Measurements from ENCODE around the gene TCP11.
A peak's percentile ranks its signal among the peaks of the same experiment; 100 is the strongest.

TCP11 gene

DNA sequence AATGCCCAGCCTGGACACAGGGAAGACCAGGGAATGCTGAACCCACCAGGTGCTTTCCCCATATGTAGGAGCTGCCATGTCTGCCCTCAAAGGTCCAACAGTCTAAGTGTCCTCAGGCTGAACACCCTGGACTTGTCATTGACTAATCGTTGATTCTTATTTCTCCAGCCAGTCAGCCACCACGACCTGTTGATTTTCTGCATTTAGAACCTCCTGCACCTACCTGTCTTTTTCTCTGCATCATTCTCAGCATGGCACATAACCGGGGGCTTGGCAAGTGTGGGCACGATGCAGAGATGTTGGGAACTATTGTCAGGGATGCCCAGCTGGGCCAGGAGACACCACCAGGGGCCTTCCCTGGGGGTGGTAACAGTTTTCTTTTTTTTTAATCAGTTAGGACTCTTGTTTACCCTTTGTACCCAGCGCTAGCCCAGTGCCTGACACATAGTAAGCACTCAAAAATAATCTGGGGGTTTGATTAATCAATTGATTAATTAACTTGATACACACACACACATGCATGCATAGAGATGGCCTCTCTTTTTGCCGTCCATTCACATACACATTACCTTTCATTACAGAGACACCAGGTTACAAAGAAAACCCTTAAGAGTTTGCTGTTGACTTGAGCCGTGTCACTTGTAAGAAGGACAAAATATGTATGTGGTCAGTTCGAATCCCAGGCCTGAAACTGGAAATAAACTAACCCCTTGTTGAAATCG is 43.6 kb upstream of the TCP11 start:
- no peak for DNase-seq (ENCODE audit: extremely low read depth, low read depth)
- TF ChIP-seq, protein P1, sequence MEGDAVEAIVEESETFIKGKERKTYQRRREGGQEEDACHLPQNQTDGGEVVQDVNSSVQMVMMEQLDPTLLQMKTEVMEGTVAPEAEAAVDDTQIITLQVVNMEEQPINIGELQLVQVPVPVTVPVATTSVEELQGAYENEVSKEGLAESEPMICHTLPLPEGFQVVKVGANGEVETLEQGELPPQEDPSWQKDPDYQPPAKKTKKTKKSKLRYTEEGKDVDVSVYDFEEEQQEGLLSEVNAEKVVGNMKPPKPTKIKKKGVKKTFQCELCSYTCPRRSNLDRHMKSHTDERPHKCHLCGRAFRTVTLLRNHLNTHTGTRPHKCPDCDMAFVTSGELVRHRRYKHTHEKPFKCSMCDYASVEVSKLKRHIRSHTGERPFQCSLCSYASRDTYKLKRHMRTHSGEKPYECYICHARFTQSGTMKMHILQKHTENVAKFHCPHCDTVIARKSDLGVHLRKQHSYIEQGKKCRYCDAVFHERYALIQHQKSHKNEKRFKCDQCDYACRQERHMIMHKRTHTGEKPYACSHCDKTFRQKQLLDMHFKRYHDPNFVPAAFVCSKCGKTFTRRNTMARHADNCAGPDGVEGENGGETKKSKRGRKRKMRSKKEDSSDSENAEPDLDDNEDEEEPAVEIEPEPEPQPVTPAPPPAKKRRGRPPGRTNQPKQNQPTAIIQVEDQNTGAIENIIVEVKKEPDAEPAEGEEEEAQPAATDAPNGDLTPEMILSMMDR (IDR thresholded peaks at IDR 0.05; ENCODE audit: low read depth, low read length, missing control alignments), result no peak
- H3K4me3 ChIP-seq (replicated peaks; ENCODE audit: low read depth, low read length), result no peak overlapping the region

DNA sequence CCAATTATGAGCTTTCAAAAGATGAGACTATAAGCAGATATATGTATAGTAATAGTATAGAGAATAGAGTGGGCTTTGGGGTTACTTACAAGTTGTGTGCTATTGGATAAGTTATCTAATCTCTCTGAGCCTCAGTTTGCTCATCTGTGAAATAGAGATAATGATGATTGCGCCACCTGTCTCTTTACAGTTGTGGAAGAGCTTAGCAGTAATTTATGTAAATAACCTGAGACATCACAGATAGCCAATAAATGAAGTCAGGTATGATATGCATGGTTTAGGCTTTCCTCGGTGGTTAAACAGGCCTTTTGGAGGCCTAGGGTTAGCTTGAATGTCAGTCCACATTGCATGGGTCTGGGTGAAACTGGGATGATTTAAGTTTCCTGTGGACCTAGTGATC is 42.8 kb upstream of the TCP11 start:
- no peak for DNase-seq (ENCODE audit: extremely low read depth, low read depth)
- TF ChIP-seq, protein P1 (IDR thresholded peaks at IDR 0.05; ENCODE audit: low read depth, low read length, missing control alignments), result no peak

DNA sequence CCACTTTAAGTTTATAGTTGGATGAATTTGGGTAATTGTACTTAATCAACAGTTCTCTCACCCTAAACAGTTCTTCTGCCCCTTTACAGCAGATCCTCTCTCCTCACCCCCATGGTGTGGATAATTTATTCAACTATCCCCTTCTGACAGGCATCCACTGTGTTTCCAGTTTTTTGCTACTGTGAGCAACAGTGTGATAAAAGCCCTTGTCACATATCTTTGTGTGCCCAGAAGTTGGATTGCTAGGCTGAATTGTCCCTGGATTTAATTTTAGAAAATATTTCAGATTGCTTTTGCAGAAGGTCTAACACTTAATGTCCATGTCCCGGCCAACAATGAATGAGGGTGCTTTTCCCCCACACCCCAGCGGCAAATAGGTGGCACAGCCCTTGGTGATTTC is 42.1 kb upstream of the TCP11 start:
- H3K4me3 ChIP-seq (replicated peaks; ENCODE audit: low read depth, low read length), result no peak overlapping the region
- TF ChIP-seq, protein P1 (IDR thresholded peaks at IDR 0.05; ENCODE audit: low read depth, low read length, missing control alignments), result no peak
- DNase-seq (ENCODE audit: extremely low read depth, low read depth), result no peak

More for the DNA sequence above, 42.8 kb upstream of the TCP11 start:
- no peak overlapping the region for H3K4me3 ChIP-seq (replicated peaks; ENCODE audit: low read depth, low read length)

DNA sequence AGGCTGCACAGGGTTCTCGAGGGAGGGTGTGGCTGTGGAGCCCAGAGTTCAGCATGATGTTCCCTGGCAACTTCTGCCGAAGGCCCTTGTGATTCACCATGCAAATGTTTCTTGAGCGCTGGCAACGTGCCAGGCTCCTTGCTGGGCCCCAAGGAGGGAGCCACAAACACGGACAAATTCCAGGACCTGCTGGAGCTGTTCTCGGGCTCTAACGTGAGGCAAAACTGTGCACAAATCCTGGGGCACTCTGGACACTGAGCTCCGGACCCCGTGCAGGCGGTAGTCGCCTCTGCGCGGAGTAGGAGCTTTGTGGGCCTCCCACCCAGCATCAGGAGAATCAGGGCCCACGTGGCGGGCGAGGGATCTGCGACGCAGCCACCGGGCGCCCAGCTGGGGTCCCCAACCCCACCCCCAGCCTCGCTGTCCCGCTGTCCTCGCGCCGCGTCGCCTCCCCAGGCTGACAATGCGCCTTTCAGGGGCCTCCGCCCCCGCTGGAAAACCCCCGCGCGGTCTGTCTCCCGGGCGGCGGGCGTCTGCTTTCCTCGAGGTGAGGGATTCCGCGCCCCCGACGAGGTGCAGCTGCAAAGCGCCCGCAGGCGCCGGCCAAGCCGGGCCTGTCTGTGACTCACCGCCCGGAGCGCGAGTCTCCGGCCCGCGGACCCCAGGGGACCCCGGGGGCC is 40.9 kb upstream of the TCP11 start:
- TF ChIP-seq, protein P1 (IDR thresholded peaks at IDR 0.05; ENCODE audit: low read depth, low read length, missing control alignments), result no peak
- H3K4me3 ChIP-seq (replicated peaks; ENCODE audit: low read depth, low read length), result 0 out of 2 replicates have a peak overlapping the region, but pooled peaks have one; percentile 0
- peak; percentile 60 for DNase-seq (ENCODE audit: extremely low read depth, low read depth)

DNA sequence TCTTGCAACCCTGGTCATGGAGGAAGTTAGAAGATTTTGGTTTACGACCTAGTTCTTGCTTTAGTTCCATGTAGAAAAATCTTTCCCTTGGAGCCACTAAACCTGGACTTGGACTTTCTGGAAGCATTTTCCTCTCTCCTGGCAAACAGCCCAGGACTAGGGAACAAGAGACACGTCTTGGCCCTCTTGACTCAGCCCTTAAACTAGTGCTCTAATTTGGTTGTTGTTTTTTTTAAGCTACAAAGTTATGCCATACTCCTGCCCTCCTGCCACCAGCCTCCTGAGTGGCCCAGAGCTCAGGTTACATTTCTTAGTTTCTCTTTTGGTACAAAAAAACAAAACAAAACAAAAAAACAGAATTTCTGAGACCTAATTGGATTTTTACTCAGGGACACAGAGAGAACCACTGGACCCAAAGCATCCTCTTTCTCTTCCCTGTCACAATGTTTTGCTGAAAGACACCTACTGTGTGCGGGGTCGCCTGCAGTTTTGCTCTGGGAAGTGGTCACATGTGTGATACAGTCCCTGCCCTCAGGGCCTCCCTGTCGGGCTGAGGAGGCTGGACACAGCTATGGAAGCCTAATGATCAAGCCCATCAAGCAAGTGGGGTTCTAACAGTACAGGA is 40.3 kb upstream of the TCP11 start:
- peak; percentile 40 for DNase-seq (ENCODE audit: extremely low read depth, low read depth)
- TF ChIP-seq, protein P1 (IDR thresholded peaks at IDR 0.05; ENCODE audit: low read depth, low read length, missing control alignments), result no peak
- no peak overlapping the region for H3K4me3 ChIP-seq (replicated peaks; ENCODE audit: low read depth, low read length)

DNA sequence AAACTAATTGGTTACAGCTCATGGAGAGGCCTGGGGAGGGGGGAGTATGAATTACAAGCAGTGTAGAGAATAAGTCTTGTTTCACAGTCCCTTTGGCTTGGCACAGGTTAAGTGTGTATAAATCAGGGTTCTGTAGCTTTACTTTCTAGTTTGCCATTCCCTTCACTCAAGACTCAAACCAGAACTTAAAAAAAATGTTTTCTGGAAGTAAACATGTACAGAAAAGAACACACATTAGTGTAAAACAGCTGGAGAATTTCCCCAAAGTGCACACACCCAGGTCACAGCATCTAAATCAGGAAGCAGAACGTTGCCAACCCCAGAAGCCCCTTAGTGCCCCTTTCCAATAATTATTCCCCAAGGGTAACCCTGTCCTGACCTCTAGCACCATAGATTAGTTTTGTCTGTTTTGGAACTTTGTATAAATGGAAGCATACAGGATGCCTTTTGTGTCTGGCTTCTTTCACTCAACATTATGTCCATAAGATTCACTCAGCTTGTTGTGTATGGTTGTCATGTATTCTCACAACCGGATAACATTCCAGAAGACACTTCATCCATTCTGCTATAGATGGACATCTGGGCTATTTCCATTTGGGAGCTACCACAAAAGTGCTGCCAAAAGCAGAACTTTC is 38.9 kb upstream of the TCP11 start:
- TF ChIP-seq, protein P1 (IDR thresholded peaks at IDR 0.05; ENCODE audit: low read depth, low read length, missing control alignments), result no peak
- DNase-seq (ENCODE audit: extremely low read depth, low read depth), result no peak
- no peak overlapping the region for H3K4me3 ChIP-seq (replicated peaks; ENCODE audit: low read depth, low read length)
